Thoracic aorta (tissue), 2 donors: ENCODE measurements around the gene STX16. TPM values are rescaled to one million over a fixed set of nuclear protein-coding genes. Genes with fewer than 3 reads are reported as not detected.

Experiments used
- ATAC-seq: fragments of 150-250 bp; one replicate; pipeline ENCODE4 v1.8.0; 2017; ENCODE audit warnings: low read depth; ENCODE audit not compliant: insufficient number of reproducible peaks, low FRiP score
- DNase-seq: peaks from one replicate; pipeline ENCODE4 v3.0.0-alpha.2; 2020; ENCODE audit warnings: low spot score
- H3K27ac ChIP-seq, 2 donors: fragments of 200-600 bp; sonication (generic); 1 replicate in 1 of 2; 2 replicates in 1 of 2; pipeline ENCODE4 v1.5.1; 2016; ENCODE audit warnings: mild to moderate bottlenecking in 2 of 2, moderate library complexity in 2 of 2
- H3K27me3 ChIP-seq: fragments of 200-600 bp; sonication (generic); replicated peaks from 2 replicates; pipeline ENCODE4 v1.6.0; 2016; ENCODE audit warnings: mild to moderate bottlenecking; ENCODE audit not compliant: insufficient read depth
- H3K36me3 ChIP-seq: fragments of 200-600 bp; sonication (generic); one replicate; pipeline ENCODE4 v1.5.1; 2016
- H3K4me1 ChIP-seq, 2 donors: fragments of 200-600 bp; sonication (generic); 1 replicate in 1 of 2; 2 replicates in 1 of 2; pipeline versions ENCODE4 v1.5.1 to v1.6.0; 2016; ENCODE audit warnings: low read depth in 2 of 2, mild to moderate bottlenecking in 1 of 2; ENCODE audit not compliant: control insufficient read depth in 1 of 2
- H3K4me3 ChIP-seq: fragments of 200-600 bp; sonication (generic); 2 replicates; pipeline ENCODE4 v1.5.1; 2016; ENCODE audit warnings: mild to moderate bottlenecking
- H3K9me3 ChIP-seq: fragments of 200-600 bp; sonication (generic); 2 replicates; pipeline ENCODE4 v1.5.1; 2016
- total RNA-seq, 2 donors: library from RNA; depleted of rRNA; stranded (reverse); fragments of >200 nt; gene quantifications; one replicate each; pipeline versions ENCODE4 v1.1.0 to v1.2.3, GENCODE V29; 2016
- TF ChIP-seq, protein P1 (sequence below): fragments of 200-600 bp; sonication (generic); IDR thresholded peaks from one replicate; pipeline ENCODE4 v1.5.1; 2019; ENCODE audit warnings: antibody characterized with exemption

Gene STX16
- total RNA-seq, 2 donors from 2014 or later: 66.3 to 109 TPM

DNA sequence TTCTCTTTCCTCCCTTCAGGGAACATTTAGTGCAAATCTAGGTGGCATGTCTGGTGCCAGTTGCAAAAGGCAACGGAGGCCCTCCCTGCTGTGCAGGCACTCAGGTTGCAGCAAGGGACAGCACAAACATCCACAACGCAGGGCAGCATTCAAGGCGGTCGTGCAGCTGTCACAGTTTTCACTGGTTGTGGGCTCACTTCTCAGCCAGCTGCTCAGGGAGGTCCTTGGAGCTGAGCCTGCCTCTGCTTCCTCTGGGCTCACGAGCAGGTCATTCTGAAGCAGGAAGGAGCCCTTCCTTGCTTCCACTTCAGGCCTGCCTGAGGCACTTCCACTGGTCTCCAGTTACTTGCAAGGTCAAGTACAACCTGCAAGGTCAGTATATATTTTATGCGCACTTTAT lies 37.8 kb downstream of the STX16 start:
- Histone ChIP-seq H3K9me3 (no peaks in the 10 kb centered on the region), H3K27me3 (no peaks in the 10 kb centered on the region), H3K36me3 (no peaks in the 10 kb centered on the region), H3K27ac (no peak overlapping the region), H3K4me3 (no peak overlapping the region), H3K4me1 (peaks cover 16 to 37% of the 10 kb centered on the region in 2 donors)
- ATAC-seq (no peak), DNase-seq (no peak)
- TF ChIP-seq, protein P1, sequence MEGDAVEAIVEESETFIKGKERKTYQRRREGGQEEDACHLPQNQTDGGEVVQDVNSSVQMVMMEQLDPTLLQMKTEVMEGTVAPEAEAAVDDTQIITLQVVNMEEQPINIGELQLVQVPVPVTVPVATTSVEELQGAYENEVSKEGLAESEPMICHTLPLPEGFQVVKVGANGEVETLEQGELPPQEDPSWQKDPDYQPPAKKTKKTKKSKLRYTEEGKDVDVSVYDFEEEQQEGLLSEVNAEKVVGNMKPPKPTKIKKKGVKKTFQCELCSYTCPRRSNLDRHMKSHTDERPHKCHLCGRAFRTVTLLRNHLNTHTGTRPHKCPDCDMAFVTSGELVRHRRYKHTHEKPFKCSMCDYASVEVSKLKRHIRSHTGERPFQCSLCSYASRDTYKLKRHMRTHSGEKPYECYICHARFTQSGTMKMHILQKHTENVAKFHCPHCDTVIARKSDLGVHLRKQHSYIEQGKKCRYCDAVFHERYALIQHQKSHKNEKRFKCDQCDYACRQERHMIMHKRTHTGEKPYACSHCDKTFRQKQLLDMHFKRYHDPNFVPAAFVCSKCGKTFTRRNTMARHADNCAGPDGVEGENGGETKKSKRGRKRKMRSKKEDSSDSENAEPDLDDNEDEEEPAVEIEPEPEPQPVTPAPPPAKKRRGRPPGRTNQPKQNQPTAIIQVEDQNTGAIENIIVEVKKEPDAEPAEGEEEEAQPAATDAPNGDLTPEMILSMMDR: no peak

DNA sequence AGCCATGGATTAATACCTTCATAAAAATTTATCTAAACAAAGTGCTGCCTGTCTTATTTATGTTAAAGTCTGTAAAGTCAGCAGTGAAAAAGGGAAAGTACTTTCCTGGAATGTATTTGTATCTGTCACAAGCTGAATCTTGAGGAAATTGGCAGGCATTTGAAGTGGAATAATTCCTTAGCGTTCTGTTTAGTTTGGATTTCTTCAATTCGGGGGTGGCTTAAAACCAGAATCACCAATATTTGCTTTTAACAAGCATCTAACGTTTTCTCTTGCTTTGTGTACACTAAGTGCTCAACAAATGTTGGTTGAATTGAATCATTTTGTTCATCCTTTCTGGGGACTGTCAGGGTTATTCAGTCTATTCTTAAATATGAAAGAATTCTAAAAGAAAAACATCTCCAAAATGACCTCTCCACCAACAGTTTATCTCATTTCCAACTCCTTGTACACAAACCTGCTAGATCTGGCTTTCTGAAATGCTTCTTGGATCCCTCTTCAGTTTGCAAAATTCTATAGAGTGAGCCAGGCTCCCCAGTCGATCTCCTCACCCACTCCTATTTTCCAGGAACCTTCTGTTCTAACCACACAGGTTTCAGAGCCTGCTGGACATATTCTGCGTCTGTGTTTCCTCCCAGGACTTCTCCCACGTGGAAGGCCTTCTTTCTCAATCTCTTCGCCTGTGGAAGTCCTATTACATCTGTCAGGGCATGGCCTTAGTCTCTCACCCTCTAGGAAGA lies 39.5 kb downstream of the STX16 start:
- peak overlapping the region; percentile 82 to 88 for H3K27ac ChIP-seq
- no peaks in the 10 kb centered on the region for H3K27me3 ChIP-seq
- no peak for ATAC-seq
- H3K9me3 ChIP-seq: no peaks in the 10 kb centered on the region
- H3K4me3 ChIP-seq: no peak overlapping the region
- peaks cover 21 to 48% of the 10 kb centered on the region in 2 donors for H3K4me1 ChIP-seq
- TF ChIP-seq, protein P1: no peak
- peaks cover 3% of the 10 kb centered on the region for H3K36me3 ChIP-seq
- no peak for DNase-seq

DNA sequence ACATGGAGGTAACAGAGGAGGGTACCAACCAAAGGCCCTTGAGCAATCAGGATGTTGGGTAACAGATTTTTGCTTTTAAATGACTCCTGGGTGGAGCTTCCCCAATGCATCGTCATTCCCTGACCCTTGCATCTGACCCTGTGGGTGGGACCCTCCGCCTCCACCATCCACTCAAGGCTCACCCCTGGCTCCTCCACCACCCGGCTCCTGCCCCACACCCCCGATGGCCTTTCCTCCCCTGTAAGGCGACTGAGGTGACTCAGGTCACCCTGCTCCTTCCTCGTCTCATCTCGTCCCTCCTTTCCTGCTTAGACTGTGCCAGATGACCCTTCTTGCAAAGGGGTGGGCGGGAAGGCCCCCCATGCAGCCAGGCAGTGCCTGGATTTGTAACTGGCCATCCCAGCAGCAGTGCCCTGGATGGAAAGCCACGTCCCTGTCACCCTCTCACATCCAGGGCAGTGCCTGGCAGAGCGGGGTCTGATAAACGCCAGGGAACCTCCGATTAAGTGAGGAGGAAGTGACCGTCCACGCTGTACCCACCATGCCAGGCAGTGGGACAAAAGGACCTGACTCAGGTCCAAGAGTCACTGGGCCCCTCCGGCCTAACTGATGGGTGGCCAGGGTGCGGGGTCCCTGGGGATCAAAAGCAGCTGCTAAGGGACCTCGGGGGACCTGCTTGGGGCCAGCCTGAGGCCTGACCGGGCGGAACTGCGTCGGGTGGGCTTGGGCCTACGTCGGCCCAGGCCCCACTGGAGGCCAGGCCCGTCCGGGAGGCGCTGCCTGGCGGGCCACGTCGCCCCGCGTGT lies 40.9 kb downstream of the STX16 start:
- H3K4me1 ChIP-seq: peaks cover 21 to 48% of the 10 kb centered on the region in 2 donors
- no peaks in the 10 kb centered on the region for H3K9me3 ChIP-seq
- ATAC-seq (peak; percentile 3), DNase-seq (no peak)
- peak overlapping the region; percentile 45 for H3K4me3 ChIP-seq
- peaks cover 15% of the 10 kb centered on the region for H3K36me3 ChIP-seq
- peak overlapping the region; percentile 82 to 88 for H3K27ac ChIP-seq
- TF ChIP-seq, protein P1: no peak
- H3K27me3 ChIP-seq: no peaks in the 10 kb centered on the region

DNA sequence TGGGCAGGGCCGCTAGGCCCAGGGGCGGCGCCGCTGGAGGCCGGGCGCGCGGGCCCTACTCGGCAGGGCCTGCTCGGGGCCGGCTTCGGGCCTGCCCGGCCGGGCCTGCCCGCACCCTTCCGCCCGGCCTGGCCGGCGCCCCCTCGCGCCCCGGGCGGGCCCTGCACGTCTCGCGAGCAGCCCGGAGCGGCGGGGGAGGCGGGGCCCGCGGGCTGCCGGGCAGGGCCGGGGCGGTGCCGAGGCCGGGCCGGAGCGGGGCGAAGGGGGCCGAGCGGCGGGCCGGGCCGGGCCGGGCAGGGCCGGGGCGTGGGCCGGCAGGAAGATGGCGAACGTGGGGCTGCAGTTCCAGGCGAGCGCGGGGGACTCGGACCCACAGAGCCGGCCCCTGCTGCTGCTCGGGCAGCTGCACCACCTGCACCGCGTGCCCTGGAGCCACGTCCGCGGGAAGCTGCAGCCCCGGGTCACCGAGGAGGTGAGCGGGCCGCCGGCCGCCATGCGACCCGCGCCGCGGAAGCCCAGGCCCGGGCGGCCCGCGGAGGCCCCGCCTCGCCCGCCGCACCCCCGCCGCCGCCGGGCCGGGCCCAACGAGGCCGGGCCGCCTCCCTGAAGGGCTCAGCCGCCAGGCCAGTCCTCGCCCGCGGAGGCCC lies 41.6 kb downstream of the STX16 start, which contains the start of gene NPEPL1:
NPEPL1 (plus strand) TSS at position 222 of the 647 bp plus-strand sequence; CDS start at position 323, 101 bp downstream.
- peak; percentile 53 for ATAC-seq

More for the DNA sequence above, 41.6 kb downstream of the STX16 start, which contains the start of gene NPEPL1:
- Histone ChIP-seq H3K27ac (peak within 1 kb of the TSS; percentile 82 to 88), H3K9me3 (no peaks in the 10 kb centered on the region), H3K36me3 (peaks cover 15% of the 10 kb centered on the region), H3K4me3 (peak within 1 kb of the TSS; percentile 74), H3K27me3 (no peaks in the 10 kb centered on the region), H3K4me1 (peaks cover 21 to 48% of the 10 kb centered on the region in 2 donors)
- no peak for DNase-seq
- TF ChIP-seq, protein P1: no peak
